SK-MEL-5 (cell line): Measurements from ENCODE around the gene RPL38. TPM values are rescaled to one million over a fixed set of nuclear protein-coding genes. Genes with fewer than 3 reads are reported as not detected.
"Not testable (repeated sequence)": the region's sequence is repeated elsewhere in the genome, so short reads cannot be mapped to it uniquely, and the experiment has no call there.

Experiments
- DNase-seq: peaks from one replicate; pipeline ENCODE4 v3.0.0-alpha.2; 2016; ENCODE audit warnings: low read depth, low spot score
- in situ Hi-C: cut with HindIII; loops from 2 replicates; pipeline ENCODE4 v1.10.0; 2016; ENCODE audit warnings: low sequenced_read_pairs, high pct_unique_total_duplicates, low pct_unique_long_range_greater_than_20kb
- total RNA-seq: library from RNA; depleted of rRNA; stranded (reverse); fragments of >200 nt; shearing (Covaris generic); gene quantifications from 2 replicates; pipeline ENCODE4 v1.2.3, GENCODE V29; 2014

RPL38 gene
- total RNA-seq, 1 experiment from 2014 or later = 7,933 TPM

GRCh38 chr17:74180336-74180735, 23.1 kb upstream of the RPL38 start:
- in situ Hi-C loops = no loop called here
- DNase-seq = no peak

GRCh38 chr17:74181341-74181740, 22.1 kb upstream of the RPL38 start:
- no peak for DNase-seq
- in situ Hi-C loops = no loop called here

- DNase-seq = no peak
- in situ Hi-C loops = no loop called here
These were observed 21.3 kb upstream of the RPL38 start for GRCh38 chr17:74182041-74182723.

GRCh38 chr17:74183411-74183810, 20.1 kb upstream of the RPL38 start:
- DNase-seq = no peak
- in situ Hi-C loops = no loop called here

- in situ Hi-C loops = no loop called here
These were observed 17.8 kb upstream of the RPL38 start for GRCh38 chr17:74185571-74186185.

GRCh38 chr17:74186498-74186897, 17.0 kb upstream of the RPL38 start:
- in situ Hi-C loops = no loop called here
- DNase-seq = no peak

More at GRCh38 chr17:74185571-74186185, 17.8 kb upstream of the RPL38 start:
- DNase-seq = no peak

- in situ Hi-C loops = no loop called here
- no peak for DNase-seq
These were observed 15.7 kb upstream of the RPL38 start for GRCh38 chr17:74187761-74188160.

- DNase-seq, in situ Hi-C loops: not testable (repeated sequence)
These were observed 14.8 kb upstream of the RPL38 start for GRCh38 chr17:74188687-74189086.

GRCh38 chr17:74190154-74190553, 13.3 kb upstream of the RPL38 start:
- in situ Hi-C loops = no loop called here
- peak; percentile 93 for DNase-seq

GRCh38 chr17:74190807-74191406, 12.6 kb upstream of the RPL38 start:
- in situ Hi-C loops = no loop called here
- no peak for DNase-seq

- peak; percentile 52 for DNase-seq
- in situ Hi-C loops = no loop called here
These were observed 10.3 kb upstream of the RPL38 start for GRCh38 chr17:74192950-74193781.

GRCh38 chr17:74194682-74195081, 8.8 kb upstream of the RPL38 start:
- in situ Hi-C loops = no loop called here
- no peak for DNase-seq

GRCh38 chr17:74196541-74197317, 6.7 kb upstream of the RPL38 start:
- DNase-seq = no peak
- in situ Hi-C loops = no loop called here

- no peak for DNase-seq
- in situ Hi-C loops = no loop called here
These were observed 5.7 kb upstream of the RPL38 start for GRCh38 chr17:74197801-74198200.

- in situ Hi-C loops = no loop called here
- DNase-seq = no peak
These were observed 4.8 kb upstream of the RPL38 start for GRCh38 chr17:74198694-74199093.

GRCh38 chr17:74199306-74200092, 4.0 kb upstream of the RPL38 start:
- peak; percentile 82 for DNase-seq
- in situ Hi-C loops = no loop called here

- DNase-seq = no peak
- in situ Hi-C loops = no loop called here
These were observed 3.4 kb upstream of the RPL38 start for GRCh38 chr17:74200112-74200511.
